GM12801 (cell line): ENCODE results near the gene ALKBH1.

ENCODE experiments used
- CTCF ChIP-seq: IDR thresholded peaks from one replicate; pipeline ENCODE4 v1.5.1; 2011; ENCODE audit warnings: control low read depth; ENCODE audit not compliant: insufficient read length; ENCODE audit errors: extremely low read depth

Gene ALKBH1

GRCh38 chr14:77707724-77708408 is at the start of gene ALKBH1, which contains the start of gene SLIRP:
Gene ALKBH1, minus strand, starts transcription at chr14:77708023. Its CDS starts 19 bp downstream, at chr14:77708004.
Gene SLIRP, plus strand, starts transcription at chr14:77708103. Its CDS starts 9 bp downstream, at chr14:77708112.
- TF ChIP-seq CTCF, result no peak

GRCh38 chr14:77752799-77753516 is 45.1 kb upstream of the ALKBH1 start:
- TF ChIP-seq CTCF, result no peak

- TF ChIP-seq CTCF, result no peak
Measured at GRCh38 chr14:77752266-77752665, 44.4 kb upstream of the ALKBH1 start.

GRCh38 chr14:77746064-77746702 is 38.4 kb upstream of the ALKBH1 start:
- no peak for TF ChIP-seq CTCF

GRCh38 chr14:77741438-77741837 is 33.6 kb upstream of the ALKBH1 start:
- TF ChIP-seq CTCF, result no peak

- no peak for TF ChIP-seq CTCF
Measured at GRCh38 chr14:77738559-77739250, 30.9 kb upstream of the ALKBH1 start.

- no peak for TF ChIP-seq CTCF
Measured at GRCh38 chr14:77730976-77731497, 23.2 kb upstream of the ALKBH1 start.
